ENCODE results near the gene TAPT1.
"Not testable (repeated sequence)": the region's sequence is repeated elsewhere in the genome, so short reads cannot be mapped to it uniquely, and the experiment has no call there.

Gene TAPT1
- total RNA-seq, result 38.5 to 49.8 (median 42.6) reads per million in 3 donors

GRCh38 chr4:16225863-16226815, at the start of gene TAPT1:
TSS of gene TAPT1 (minus strand) at chr4:16226471. CDS start at chr4:16226457, 14 bp downstream.
- peak within 1 kb of the TSS; percentile 73 for H3K27ac ChIP-seq (ENCODE audit: insufficient read depth, low read length, poor library complexity, severe bottlenecking)
- peaks cover 27% of the 10 kb centered on the region for H3K4me1 ChIP-seq (ENCODE audit: control insufficient read depth, insufficient read depth, low read length, poor library complexity, severe bottlenecking)
- H3K36me3 ChIP-seq (ENCODE audit: control insufficient read depth, insufficient read depth, low read length), result no peaks in the 10 kb centered on the region
- H3K4me3 ChIP-seq (ENCODE audit: insufficient read depth, low read depth, low read length, poor library complexity, severe bottlenecking), result peak within 1 kb of the TSS; percentile 66
- H3K27me3 ChIP-seq (replicated peaks; ENCODE audit: control insufficient read depth, insufficient read depth, low read length, poor library complexity, severe bottlenecking), result no peaks in the 10 kb centered on the region
- peak; percentile 65 to 69 (median 67) for DNase-seq
- no peaks in the 10 kb centered on the region for H3K9me3 ChIP-seq (ENCODE audit: control insufficient read depth, low read length)

- no peak overlapping the region for H3K27ac ChIP-seq (ENCODE audit: insufficient read depth, low read length, poor library complexity, severe bottlenecking)
- no peaks in the 10 kb centered on the region for H3K9me3 ChIP-seq (ENCODE audit: control insufficient read depth, low read length)
- H3K4me1 ChIP-seq (ENCODE audit: control insufficient read depth, insufficient read depth, low read length, poor library complexity, severe bottlenecking), result no peaks in the 10 kb centered on the region
- H3K27me3 ChIP-seq (replicated peaks; ENCODE audit: control insufficient read depth, insufficient read depth, low read length, poor library complexity, severe bottlenecking), result no peaks in the 10 kb centered on the region
- H3K4me3 ChIP-seq (ENCODE audit: insufficient read depth, low read depth, low read length, poor library complexity, severe bottlenecking), result no peak overlapping the region
- no peaks in the 10 kb centered on the region for H3K36me3 ChIP-seq (ENCODE audit: control insufficient read depth, insufficient read depth, low read length)
- no peak for DNase-seq
These were observed 45.1 kb upstream of the TAPT1 start for GRCh38 chr4:16271411-16271810.

GRCh38 chr4:16270454-16271328, 44.4 kb upstream of the TAPT1 start:
- DNase-seq, result no peak
- Histone ChIP-seq H3K27me3 (replicated peaks; ENCODE audit: control insufficient read depth, insufficient read depth, low read length, poor library complexity, severe bottlenecking) (no peaks in the 10 kb centered on the region), H3K4me3 (ENCODE audit: insufficient read depth, low read depth, low read length, poor library complexity, severe bottlenecking) (no peak overlapping the region), H3K36me3 (ENCODE audit: control insufficient read depth, insufficient read depth, low read length) (no peaks in the 10 kb centered on the region), H3K9me3 (ENCODE audit: control insufficient read depth, low read length) (no peaks in the 10 kb centered on the region), H3K27ac (ENCODE audit: insufficient read depth, low read length, poor library complexity, severe bottlenecking) (no peak overlapping the region), H3K4me1 (ENCODE audit: control insufficient read depth, insufficient read depth, low read length, poor library complexity, severe bottlenecking) (no peaks in the 10 kb centered on the region)

- H3K27ac ChIP-seq (ENCODE audit: insufficient read depth, low read length, poor library complexity, severe bottlenecking); H3K9me3 ChIP-seq (ENCODE audit: control insufficient read depth, low read length); H3K4me1 ChIP-seq (ENCODE audit: control insufficient read depth, insufficient read depth, low read length, poor library complexity, severe bottlenecking); DNase-seq; H3K4me3 ChIP-seq (ENCODE audit: insufficient read depth, low read depth, low read length, poor library complexity, severe bottlenecking); H3K36me3 ChIP-seq (ENCODE audit: control insufficient read depth, insufficient read depth, low read length); H3K27me3 ChIP-seq (replicated peaks; ENCODE audit: control insufficient read depth, insufficient read depth, low read length, poor library complexity, severe bottlenecking): not testable (repeated sequence)
These were observed 43.6 kb upstream of the TAPT1 start for GRCh38 chr4:16269742-16270453.

GRCh38 chr4:16269240-16269639, 43.0 kb upstream of the TAPT1 start:
- Histone ChIP-seq H3K4me1 (ENCODE audit: control insufficient read depth, insufficient read depth, low read length, poor library complexity, severe bottlenecking) (no peaks in the 10 kb centered on the region), H3K36me3 (ENCODE audit: control insufficient read depth, insufficient read depth, low read length) (no peaks in the 10 kb centered on the region), H3K27ac (ENCODE audit: insufficient read depth, low read length, poor library complexity, severe bottlenecking) (no peak overlapping the region), H3K27me3 (replicated peaks; ENCODE audit: control insufficient read depth, insufficient read depth, low read length, poor library complexity, severe bottlenecking) (no peaks in the 10 kb centered on the region), H3K4me3 (ENCODE audit: insufficient read depth, low read depth, low read length, poor library complexity, severe bottlenecking) (no peak overlapping the region), H3K9me3 (ENCODE audit: control insufficient read depth, low read length) (no peaks in the 10 kb centered on the region)
- no peak for DNase-seq

GRCh38 chr4:16268290-16268689, 42.0 kb upstream of the TAPT1 start:
- Histone ChIP-seq H3K36me3 (ENCODE audit: control insufficient read depth, insufficient read depth, low read length) (no peaks in the 10 kb centered on the region), H3K4me1 (ENCODE audit: control insufficient read depth, insufficient read depth, low read length, poor library complexity, severe bottlenecking) (no peaks in the 10 kb centered on the region), H3K9me3 (ENCODE audit: control insufficient read depth, low read length) (no peaks in the 10 kb centered on the region), H3K27ac (ENCODE audit: insufficient read depth, low read length, poor library complexity, severe bottlenecking) (no peak overlapping the region), H3K4me3 (ENCODE audit: insufficient read depth, low read depth, low read length, poor library complexity, severe bottlenecking) (no peak overlapping the region), H3K27me3 (replicated peaks; ENCODE audit: control insufficient read depth, insufficient read depth, low read length, poor library complexity, severe bottlenecking) (no peaks in the 10 kb centered on the region)
- DNase-seq, result no peak

GRCh38 chr4:16267639-16268038, 41.4 kb upstream of the TAPT1 start:
- no peak overlapping the region for H3K27ac ChIP-seq (ENCODE audit: insufficient read depth, low read length, poor library complexity, severe bottlenecking)
- H3K36me3 ChIP-seq (ENCODE audit: control insufficient read depth, insufficient read depth, low read length), result no peaks in the 10 kb centered on the region
- no peak for DNase-seq
- no peaks in the 10 kb centered on the region for H3K27me3 ChIP-seq (replicated peaks; ENCODE audit: control insufficient read depth, insufficient read depth, low read length, poor library complexity, severe bottlenecking)
- no peaks in the 10 kb centered on the region for H3K9me3 ChIP-seq (ENCODE audit: control insufficient read depth, low read length)
- H3K4me1 ChIP-seq (ENCODE audit: control insufficient read depth, insufficient read depth, low read length, poor library complexity, severe bottlenecking), result no peaks in the 10 kb centered on the region
- no peak overlapping the region for H3K4me3 ChIP-seq (ENCODE audit: insufficient read depth, low read depth, low read length, poor library complexity, severe bottlenecking)

- no peaks in the 10 kb centered on the region for H3K27me3 ChIP-seq (replicated peaks; ENCODE audit: control insufficient read depth, insufficient read depth, low read length, poor library complexity, severe bottlenecking)
- no peaks in the 10 kb centered on the region for H3K36me3 ChIP-seq (ENCODE audit: control insufficient read depth, insufficient read depth, low read length)
- DNase-seq, result no peak
- no peaks in the 10 kb centered on the region for H3K9me3 ChIP-seq (ENCODE audit: control insufficient read depth, low read length)
- H3K27ac ChIP-seq (ENCODE audit: insufficient read depth, low read length, poor library complexity, severe bottlenecking), result no peak overlapping the region
- no peak overlapping the region for H3K4me3 ChIP-seq (ENCODE audit: insufficient read depth, low read depth, low read length, poor library complexity, severe bottlenecking)
- no peaks in the 10 kb centered on the region for H3K4me1 ChIP-seq (ENCODE audit: control insufficient read depth, insufficient read depth, low read length, poor library complexity, severe bottlenecking)
These were observed 39.5 kb upstream of the TAPT1 start for GRCh38 chr4:16265820-16266219.

- H3K4me1 ChIP-seq (ENCODE audit: control insufficient read depth, insufficient read depth, low read length, poor library complexity, severe bottlenecking), result no peaks in the 10 kb centered on the region
- H3K27me3 ChIP-seq (replicated peaks; ENCODE audit: control insufficient read depth, insufficient read depth, low read length, poor library complexity, severe bottlenecking), result no peaks in the 10 kb centered on the region
- no peaks in the 10 kb centered on the region for H3K9me3 ChIP-seq (ENCODE audit: control insufficient read depth, low read length)
- no peak overlapping the region for H3K4me3 ChIP-seq (ENCODE audit: insufficient read depth, low read depth, low read length, poor library complexity, severe bottlenecking)
- DNase-seq, result no peak
- H3K36me3 ChIP-seq (ENCODE audit: control insufficient read depth, insufficient read depth, low read length), result no peaks in the 10 kb centered on the region
- no peak overlapping the region for H3K27ac ChIP-seq (ENCODE audit: insufficient read depth, low read length, poor library complexity, severe bottlenecking)
These were observed 38.5 kb upstream of the TAPT1 start for GRCh38 chr4:16264798-16265197.
